A673 (cell line): ENCODE results near the gene TRIM37. TPM values are rescaled to one million over a fixed set of nuclear protein-coding genes. Genes with fewer than 3 reads are reported as not detected.

ENCODE experiments used
- BruUV-seq: library from RNA; stranded (reverse); fragments of 400-500 nt; replicated peaks from 2 replicates; lab custom pipeline; 2021; lab: Mats Ljungman, UMichigan
- CTCF ChIA-PET: fragments of 300-600 bp; sonication (Branson Sonifier 250); formaldehyde crosslinking; loops from one replicate; lab custom pipeline; 2022; ENCODE audit warnings: antibody characterized with exemption; lab: Charles Lee
- POLR2A ChIA-PET: fragments of 300-600 bp; sonication (Branson Sonifier 250); formaldehyde crosslinking; loops from one replicate; lab custom pipeline; 2022; ENCODE audit warnings: antibody characterized with exemption; ENCODE audit not compliant: low non-redundant PET; lab: Charles Lee
- DNase-seq: peaks from one replicate; pipeline ENCODE4 v3.0.0-alpha.2; 2015; ENCODE audit warnings: low spot score
- H3K27ac ChIP-seq: fragments of 200-600 bp; sonication (generic); 2 replicates; pipeline ENCODE4 v1.5.1; 2016; ENCODE audit warnings: mixed run types, low read depth, mild to moderate bottlenecking, mixed read lengths, antibody characterized with exemption, low read length; ENCODE audit not compliant: poor library complexity, severe bottlenecking
- H3K27me3 ChIP-seq: fragments of 200-600 bp; sonication (generic); replicated peaks from 2 replicates; pipeline ENCODE4 v1.6.1; 2017; ENCODE audit warnings: mixed run types, low read depth, mild to moderate bottlenecking, mixed read lengths, antibody characterized with exemption, low read length; ENCODE audit not compliant: insufficient read depth, poor library complexity
- H3K36me3 ChIP-seq: fragments of 200-600 bp; sonication (generic); 2 replicates; pipeline ENCODE4 v1.6.1; 2016; ENCODE audit warnings: mixed run types, mild to moderate bottlenecking, mixed read lengths, antibody characterized with exemption, low read length; ENCODE audit not compliant: insufficient read depth, poor library complexity, severe bottlenecking
- H3K4me1 ChIP-seq: fragments of 200-600 bp; sonication (generic); 2 replicates; pipeline ENCODE4 v1.6.1; 2017; ENCODE audit warnings: mixed run types, mild to moderate bottlenecking, mixed read lengths, antibody characterized with exemption, low read length; ENCODE audit not compliant: insufficient read depth, poor library complexity, severe bottlenecking
- H3K4me3 ChIP-seq: fragments of 200-600 bp; sonication (generic); 2 replicates; pipeline ENCODE4 v1.5.1; 2016; ENCODE audit warnings: low read depth, mixed run types, mild to moderate bottlenecking, mixed read lengths, low read length; ENCODE audit not compliant: poor library complexity, severe bottlenecking
- H3K9me3 ChIP-seq: fragments of 200-600 bp; sonication (generic); 2 replicates; pipeline ENCODE4 v1.6.1; 2016; ENCODE audit warnings: mixed run types, low read depth, mild to moderate bottlenecking, mixed read lengths, antibody characterized with exemption, low read length; ENCODE audit not compliant: poor library complexity, severe bottlenecking
- CTCF ChIP-seq: fragments of 300-800, 200-600 bp; sonication (generic); conservative IDR thresholded peaks from 2 replicates; pipeline ENCODE4 v1.5.1; 2017; ENCODE audit warnings: low read depth, mild to moderate bottlenecking, antibody characterized with exemption, low read length, moderate library complexity, mixed read lengths
- EZH2 ChIP-seq: fragments of 200-600 bp; sonication (generic); IDR thresholded peaks from 2 replicates; pipeline ENCODE4 v1.6.1; 2017; ENCODE audit warnings: borderline replicate concordance, low read depth, mild to moderate bottlenecking, mixed read lengths, antibody characterized with exemption, low read length; ENCODE audit not compliant: poor library complexity, severe bottlenecking
- intact Hi-C: fragments of 100-400 bp; cut with micrococcal nuclease; formaldehyde crosslinking; loops from one replicate; pipeline ENCODE4 v1.10.0; 2022; ENCODE audit not compliant: unreplicated experiment
- total RNA-seq: library from RNA; stranded (reverse); gene quantifications from 2 replicates; pipeline ENCODE4 v1.2.3, GENCODE V29; 2021

TRIM37 gene
- total RNA-seq, 1 experiment from 2014 or later, result 39.4 TPM

- ChIA-PET CTCF (no interaction called here), POLR2A (no interaction called here)
Measured at GRCh38 chr17:58985971-58986370, 120.7 kb downstream of the TRIM37 start.

GRCh38 chr17:58985367-58985766 lies 121.3 kb downstream of the TRIM37 start:
- CTCF ChIA-PET, result no interaction called here
- Histone ChIP-seq H3K4me1 (no peaks in the 10 kb centered on the region), H3K36me3 (no peaks in the 10 kb centered on the region), H3K9me3 (no peaks in the 10 kb centered on the region), H3K27me3 (no peaks in the 10 kb centered on the region), H3K4me3 (no peak overlapping the region), H3K27ac (no peak overlapping the region)
- intact Hi-C loops, result no loop called here
- no peak for TF ChIP-seq CTCF
- TF ChIP-seq EZH2, result no peak
- DNase-seq, result no peak
- no TSS peak for BruUV-seq
- POLR2A ChIA-PET, result no interaction called here

More at GRCh38 chr17:58985971-58986370, 120.7 kb downstream of the TRIM37 start:
- Histone ChIP-seq H3K4me1 (no peaks in the 10 kb centered on the region), H3K4me3 (no peak overlapping the region), H3K27ac (no peak overlapping the region), H3K9me3 (no peaks in the 10 kb centered on the region), H3K36me3 (no peaks in the 10 kb centered on the region), H3K27me3 (no peaks in the 10 kb centered on the region)
- no TSS peak for BruUV-seq
- TF ChIP-seq EZH2 (no peak), CTCF (no peak)
- DNase-seq, result no peak
- intact Hi-C loops, result no loop called here

- TF ChIP-seq EZH2, result no peak
- TF ChIP-seq CTCF, result no peak
- POLR2A ChIA-PET, result no interaction called here
- no peak overlapping the region for H3K4me3 ChIP-seq
- no peak for DNase-seq
- H3K27ac ChIP-seq, result no peak overlapping the region
- H3K36me3 ChIP-seq, result no peaks in the 10 kb centered on the region
- no peaks in the 10 kb centered on the region for H3K9me3 ChIP-seq
- no TSS peak for BruUV-seq
- H3K4me1 ChIP-seq, result no peaks in the 10 kb centered on the region
- intact Hi-C loops, result no loop called here
- no peaks in the 10 kb centered on the region for H3K27me3 ChIP-seq
- CTCF ChIA-PET, result no interaction called here
Measured at GRCh38 chr17:58982626-58983025, 124.1 kb downstream of the TRIM37 start.
